ENCODE results near the gene EXOC6.

EXOC6 gene

GRCh38 chr10:93030409-93030808, 182.1 kb downstream of the EXOC6 start:
- DNase-seq, result no peak

- no peak for DNase-seq
Measured at GRCh38 chr10:93032105-93032808, 183.9 kb downstream of the EXOC6 start.

GRCh38 chr10:93032809-93033137, 184.5 kb downstream of the EXOC6 start:
- DNase-seq, result no peak

GRCh38 chr10:93034426-93034825, 186.1 kb downstream of the EXOC6 start:
- no peak for DNase-seq

- no peak for DNase-seq
Measured at GRCh38 chr10:93039110-93039509, 190.8 kb downstream of the EXOC6 start.

- no peak for DNase-seq
Measured at GRCh38 chr10:93039721-93040120, 191.4 kb downstream of the EXOC6 start.

GRCh38 chr10:93054486-93054885, 206.2 kb downstream of the EXOC6 start:
- no peak for DNase-seq

GRCh38 chr10:93058139-93058538, 209.8 kb downstream of the EXOC6 start:
- no peak for DNase-seq

- no peak for DNase-seq
Measured at GRCh38 chr10:93059975-93060886, 211.9 kb downstream of the EXOC6 start, which contains the start of gene CYP26C1. Gene CYP26C1, plus strand, starts transcription at chr10:93060798. Its CDS starts 466 bp downstream, at chr10:93061264.

- DNase-seq, result no peak
Measured at GRCh38 chr10:93060887-93061593, 212.7 kb downstream of the EXOC6 start.

- DNase-seq, result no peak
Measured at GRCh38 chr10:93061594-93062513, 213.5 kb downstream of the EXOC6 start.

- no peak for DNase-seq
Measured at GRCh38 chr10:93062514-93063143, 214.3 kb downstream of the EXOC6 start.

- DNase-seq, result no peak
Measured at GRCh38 chr10:93063144-93063976, 215.0 kb downstream of the EXOC6 start.

GRCh38 chr10:93063977-93064660, 215.8 kb downstream of the EXOC6 start:
- DNase-seq, result no peak

- DNase-seq, result no peak
Measured at GRCh38 chr10:93064874-93065660, 216.7 kb downstream of the EXOC6 start.

GRCh38 chr10:93065675-93066543, 217.6 kb downstream of the EXOC6 start:
- no peak for DNase-seq

GRCh38 chr10:93066544-93066913, 218.2 kb downstream of the EXOC6 start:
- DNase-seq, result no peak
